Chondrocyte (in vitro differentiated cells): ENCODE results near the gene RAB2B. TPM values are rescaled to one million over a fixed set of nuclear protein-coding genes. Genes with fewer than 3 reads are reported as not detected.
A peak's percentile ranks its signal among the peaks of the same experiment; 100 is the strongest.

Experiments used
- DNase-seq: peaks from one replicate; pipeline ENCODE4 v3.0.0; 2021; ENCODE audit warnings: mixed read lengths, low spot score
- H3K27ac Mint-ChIP-seq: one replicate; pipeline ENCODE4 v1.8.0; 2021; ENCODE audit warnings: mild to moderate bottlenecking, moderate library complexity, mixed read lengths; ENCODE audit not compliant: unreplicated experiment
- H3K27me3 Mint-ChIP-seq: 2 replicates; pipeline ENCODE4 v1.8.0; 2021; ENCODE audit warnings: low read depth, mixed read lengths
- H3K36me3 Mint-ChIP-seq: 2 replicates; pipeline ENCODE4 v1.8.0; 2021; ENCODE audit warnings: low read depth, mixed read lengths
- H3K4me1 Mint-ChIP-seq: 2 replicates; pipeline ENCODE4 v1.8.0; 2021; ENCODE audit warnings: low read depth, mild to moderate bottlenecking, mixed read lengths
- H3K4me3 Mint-ChIP-seq: one replicate; pipeline ENCODE4 v1.8.0; 2021; ENCODE audit warnings: mild to moderate bottlenecking, moderate library complexity, mixed read lengths; ENCODE audit not compliant: unreplicated experiment
- H3K9me3 Mint-ChIP-seq: 2 replicates; pipeline ENCODE4 v1.8.0; 2021; ENCODE audit warnings: low read depth, mixed read lengths
- CTCF ChIP-seq: fragments of 200-600 bp; sonication (generic); IDR thresholded peaks from 2 replicates; pipeline ENCODE4 v1.5.0; 2021; ENCODE audit warnings: antibody characterized with exemption, mild to moderate bottlenecking, moderate library complexity
- total RNA-seq: library from RNA; stranded (reverse); gene quantifications from 3 replicates; pipeline ENCODE4 v1.2.1, GENCODE V29; 2021

The RAB2B gene
- total RNA-seq, 1 donor from 2014 or later = 39.7 TPM

- H3K4me3 Mint-ChIP-seq = no peak overlapping the region
- no peaks in the 10 kb centered on the region for H3K27me3 Mint-ChIP-seq
- peaks cover 32% of the 10 kb centered on the region for H3K36me3 Mint-ChIP-seq
- H3K4me1 Mint-ChIP-seq = no peaks in the 10 kb centered on the region
- no peak for DNase-seq
- no peaks in the 10 kb centered on the region for H3K9me3 Mint-ChIP-seq
- TF ChIP-seq CTCF = no peak
- H3K27ac Mint-ChIP-seq = no peak overlapping the region
Observed at GRCh38 chr14:21501568-21501967, 24.8 kb upstream of the RAB2B start.

GRCh38 chr14:21498540-21499526 lies 22.1 kb upstream of the RAB2B start:
- peaks cover 45% of the 10 kb centered on the region for H3K36me3 Mint-ChIP-seq
- DNase-seq = no peak
- TF ChIP-seq CTCF = peak; percentile 84
- no peaks in the 10 kb centered on the region for H3K27me3 Mint-ChIP-seq
- H3K4me1 Mint-ChIP-seq = peaks cover 11% of the 10 kb centered on the region
- H3K27ac Mint-ChIP-seq = no peak overlapping the region
- H3K9me3 Mint-ChIP-seq = no peaks in the 10 kb centered on the region
- H3K4me3 Mint-ChIP-seq = no peak overlapping the region

- Mint-ChIP-seq H3K4me3 (no peak overlapping the region), H3K27ac (peak overlapping the region; percentile 33), H3K27me3 (no peaks in the 10 kb centered on the region), H3K4me1 (peaks cover 11% of the 10 kb centered on the region), H3K9me3 (no peaks in the 10 kb centered on the region), H3K36me3 (peaks cover 46% of the 10 kb centered on the region)
- TF ChIP-seq CTCF = no peak
- no peak for DNase-seq
Observed at GRCh38 chr14:21496453-21496852, 19.7 kb upstream of the RAB2B start.

- no peak for TF ChIP-seq CTCF
- DNase-seq = no peak
- H3K27ac Mint-ChIP-seq = peak overlapping the region; percentile 93
Observed at GRCh38 chr14:21494902-21495762, 18.4 kb upstream of the RAB2B start.

GRCh38 chr14:21486640-21487087 lies 9.9 kb upstream of the RAB2B start:
- no peak for TF ChIP-seq CTCF
- no peak overlapping the region for H3K4me3 Mint-ChIP-seq
- no peaks in the 10 kb centered on the region for H3K27me3 Mint-ChIP-seq
- H3K27ac Mint-ChIP-seq = peak overlapping the region; percentile 73
- H3K9me3 Mint-ChIP-seq = no peaks in the 10 kb centered on the region
- DNase-seq = no peak
- peaks cover 13% of the 10 kb centered on the region for H3K36me3 Mint-ChIP-seq
- H3K4me1 Mint-ChIP-seq = peaks cover 13% of the 10 kb centered on the region

More at GRCh38 chr14:21494902-21495762, 18.4 kb upstream of the RAB2B start:
- H3K36me3 Mint-ChIP-seq = peaks cover 43% of the 10 kb centered on the region
- H3K27me3 Mint-ChIP-seq = no peaks in the 10 kb centered on the region
- H3K4me1 Mint-ChIP-seq = peaks cover 11% of the 10 kb centered on the region
- H3K4me3 Mint-ChIP-seq = no peak overlapping the region
- H3K9me3 Mint-ChIP-seq = no peaks in the 10 kb centered on the region
